HEK293T (cell line): ENCODE results near the gene TMEM179.

Experiments
- ARNT ChIP-seq: fragments of 450-650 bp; IDR thresholded peaks from 2 replicates; pipeline ENCODE4 v1.6.1; 2017; ENCODE audit warnings: mild to moderate bottlenecking
- HDGF ChIP-seq: fragments of 450-650 bp; IDR thresholded peaks from 2 replicates; pipeline ENCODE4 v1.6.1; 2017; ENCODE audit warnings: antibody characterized with exemption, borderline replicate concordance
- L3MBTL2 ChIP-seq: fragments of 450-650 bp; conservative IDR thresholded peaks from 2 replicates; pipeline ENCODE4 v1.6.1; 2016; ENCODE audit warnings: mild to moderate bottlenecking

GRCh38 chr14:104579507-104579906 is 25.1 kb downstream of the TMEM179 start, which contains the start of gene C14orf180:
- TF ChIP-seq ARNT (no peak), L3MBTL2 (no peak), HDGF (no peak)
